RPMI7951 (cell line): ENCODE measurements around the gene EXOC3L4. TPM values are rescaled to one million over a fixed set of nuclear protein-coding genes. Genes with fewer than 3 reads are reported as not detected.
"Not testable (repeated sequence)": the region's sequence is repeated elsewhere in the genome, so short reads cannot be mapped to it uniquely, and the experiment has no call there.

Experiments used
- DNase-seq: peaks from one replicate; pipeline ENCODE4 v3.0.0-alpha.2; 2012; ENCODE audit warnings: low read depth
- total RNA-seq: library from RNA; depleted of rRNA; stranded (reverse); fragments of >200 nt; shearing (Covaris generic); gene quantifications from 2 replicates; pipeline ENCODE4 v1.2.3, GENCODE V29; 2014; rRNA removed

Gene EXOC3L4
- total RNA-seq = not detected in 2 replicates

DNA sequence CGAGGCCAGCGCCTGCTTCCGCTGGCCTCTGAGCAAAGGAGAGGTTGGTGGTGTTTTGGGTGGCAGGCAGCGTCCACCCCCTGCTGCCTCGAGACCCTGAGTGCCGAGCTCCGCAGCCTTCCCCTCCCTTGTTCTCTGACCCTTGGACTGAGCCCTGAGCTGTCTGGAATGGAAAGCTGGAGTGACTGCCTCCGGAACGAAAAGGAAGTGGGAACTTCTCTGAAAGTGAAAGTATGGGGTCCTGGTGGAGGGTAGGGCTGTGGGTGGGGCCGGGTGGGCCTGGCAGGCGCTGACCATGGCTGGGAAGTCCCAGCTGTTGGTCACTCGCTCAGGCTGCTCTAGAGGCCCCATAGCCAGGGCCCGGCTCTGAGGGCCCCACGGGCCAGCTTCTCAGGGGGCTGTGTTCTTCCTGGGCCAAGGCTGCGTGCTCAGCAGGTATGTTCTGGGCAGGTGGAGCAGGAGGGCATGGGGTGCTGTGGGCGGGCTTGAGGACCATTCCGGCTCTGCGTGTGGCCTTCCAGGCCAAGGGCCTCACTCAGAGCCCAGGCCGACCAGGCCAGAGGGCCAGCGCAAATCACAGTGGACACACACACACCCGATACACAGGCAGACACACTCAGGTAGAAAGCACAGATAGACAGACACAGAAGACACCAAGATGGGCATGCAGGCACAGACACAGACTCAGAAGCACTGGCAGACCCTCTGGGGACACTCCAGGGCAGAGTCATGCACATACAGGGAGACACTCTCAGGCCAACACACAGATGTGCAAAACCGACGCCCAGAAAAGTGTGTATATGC, at the start of gene EXOC3L4:
Gene EXOC3L4, plus strand, starts transcription at position 320 of the 804 bp plus-strand sequence. CDS start 5,495 bp downstream, outside the sequence.
- no peak for DNase-seq

DNA sequence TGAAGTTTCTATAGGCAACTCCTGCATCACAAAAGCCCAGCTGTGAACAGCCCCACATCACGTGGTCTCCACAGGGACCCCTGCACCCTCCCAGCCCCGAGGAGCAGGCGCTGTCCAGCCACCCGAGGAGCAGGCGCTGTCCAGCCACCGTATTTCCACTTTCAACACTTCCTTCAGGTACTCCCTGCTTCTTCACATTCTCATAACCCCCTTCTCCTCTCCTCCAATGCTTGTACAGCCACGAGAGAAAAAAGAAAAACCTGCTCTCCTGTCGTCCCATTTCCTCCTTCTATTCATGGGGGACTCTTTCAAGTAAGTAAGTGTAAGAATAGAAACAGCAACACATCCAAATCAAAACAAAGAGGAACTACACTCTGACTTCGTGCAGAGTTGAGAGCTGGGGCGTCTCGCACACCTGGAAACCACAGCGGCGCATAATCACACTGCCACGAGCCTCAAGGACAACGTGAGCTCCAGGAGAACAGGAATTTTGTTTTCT, 49.1 kb upstream of the EXOC3L4 start:
- DNase-seq = no peak

DNA sequence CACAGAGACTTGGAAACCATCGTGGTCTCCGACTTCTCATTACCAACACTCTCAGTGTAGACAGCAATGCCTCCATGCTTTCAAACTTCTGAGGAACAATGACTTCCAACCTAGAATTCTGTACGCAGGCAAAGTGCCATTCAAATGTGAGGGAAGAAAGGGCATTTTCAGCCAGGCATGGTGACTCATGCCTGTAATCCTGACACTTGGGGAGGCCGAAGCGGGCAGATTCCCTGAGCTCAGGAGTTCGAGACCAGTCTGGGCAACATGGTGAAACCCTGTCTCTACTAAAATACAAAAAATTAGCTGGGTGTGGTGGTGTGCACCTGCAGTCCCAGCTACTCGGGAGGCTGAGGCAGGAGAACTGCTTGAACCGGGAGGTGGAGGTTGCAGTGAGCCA, 47.1 kb upstream of the EXOC3L4 start:
- DNase-seq = not testable (repeated sequence)

DNA sequence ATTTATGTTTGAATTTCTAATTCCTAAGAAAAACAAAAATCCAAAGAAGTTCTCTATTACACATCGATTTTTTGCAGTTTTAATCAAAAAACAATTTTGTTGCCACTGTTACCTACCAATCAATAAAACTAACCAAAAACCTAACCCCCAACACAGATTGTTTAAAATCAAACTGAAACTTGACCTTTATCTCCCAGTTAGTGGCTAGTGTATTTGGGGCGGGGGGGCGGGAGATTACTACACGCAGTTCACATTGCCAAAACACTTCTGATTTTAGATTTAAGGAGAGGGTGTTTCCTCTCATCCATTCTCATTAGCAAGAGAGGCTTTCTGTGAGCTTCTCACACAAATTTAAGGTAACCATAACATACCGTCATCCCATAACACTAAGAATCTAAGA, 43.6 kb upstream of the EXOC3L4 start:
- no peak for DNase-seq

DNA sequence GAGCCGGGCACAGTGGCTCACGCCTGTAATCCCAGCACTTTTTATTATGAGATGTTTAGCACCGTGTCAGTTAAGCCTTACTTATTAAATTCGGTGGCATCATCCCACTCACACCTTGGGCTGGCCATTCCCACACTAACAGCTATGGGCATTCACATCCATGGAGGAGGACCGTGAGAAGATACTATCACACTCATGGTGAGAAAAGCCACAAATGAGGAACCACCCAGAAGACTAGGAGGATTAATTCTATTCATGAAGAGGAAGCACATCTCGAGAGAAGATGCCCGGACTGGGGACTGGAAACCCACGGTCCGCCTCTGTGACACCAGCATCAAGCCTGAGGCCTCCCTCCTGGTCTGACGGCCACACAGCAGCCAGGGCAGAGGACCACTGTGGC, 42.1 kb upstream of the EXOC3L4 start:
- no peak for DNase-seq

DNA sequence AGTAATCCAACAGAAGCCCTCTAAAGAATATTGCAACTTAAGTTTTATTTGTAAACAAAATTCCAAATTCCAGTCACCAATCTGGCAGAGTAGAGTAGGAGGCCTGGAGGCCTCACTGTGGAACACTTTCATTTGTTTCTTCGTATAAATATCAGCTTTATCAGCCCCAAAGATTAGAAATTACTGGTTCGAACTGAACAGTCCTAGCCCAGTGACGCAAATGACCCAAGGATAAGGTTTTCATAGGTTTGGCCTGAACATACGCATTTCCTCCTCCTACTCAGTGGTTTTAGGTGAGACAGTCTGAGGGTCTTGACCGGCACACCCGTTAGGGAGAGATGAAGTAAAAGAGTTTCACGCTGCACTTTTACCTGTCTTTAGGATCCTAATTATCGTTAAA, 38.8 kb upstream of the EXOC3L4 start:
- no peak for DNase-seq

DNA sequence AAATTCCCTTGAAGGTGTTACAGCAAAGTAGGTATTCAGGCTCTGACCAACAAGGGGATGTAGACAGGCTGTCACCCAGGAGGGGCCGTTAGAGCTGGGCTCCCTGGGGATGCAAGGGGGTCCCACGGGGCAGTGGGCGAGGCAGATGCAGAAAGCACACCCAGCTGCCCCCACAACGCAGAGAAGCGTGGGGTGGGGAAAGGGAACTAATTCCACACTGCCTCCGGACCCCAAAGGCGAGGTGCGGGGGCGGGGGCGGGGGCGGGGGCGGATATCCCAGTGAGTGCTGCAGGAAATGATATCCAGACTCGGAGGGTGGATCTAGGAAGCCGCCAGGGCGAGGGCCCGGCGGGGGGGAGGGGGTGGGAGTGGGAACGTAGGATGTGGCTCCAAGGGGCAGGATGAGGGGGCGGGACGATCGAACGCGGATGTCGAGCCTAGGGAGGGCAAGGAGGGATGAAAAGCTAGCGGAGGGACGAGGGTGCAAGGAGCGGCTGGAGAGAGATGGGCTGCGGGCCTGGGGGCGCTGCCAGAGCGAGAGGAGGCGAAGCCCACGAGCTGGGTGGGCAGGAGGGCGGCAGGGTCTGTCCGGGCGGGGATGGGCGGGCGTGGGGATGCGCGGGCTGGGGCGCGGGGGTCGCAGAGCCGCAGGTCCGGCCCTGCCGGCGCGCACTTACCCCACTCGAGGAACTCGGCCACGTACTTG, 38.0 kb upstream of the EXOC3L4 start:
- DNase-seq = peak; percentile 74

DNA sequence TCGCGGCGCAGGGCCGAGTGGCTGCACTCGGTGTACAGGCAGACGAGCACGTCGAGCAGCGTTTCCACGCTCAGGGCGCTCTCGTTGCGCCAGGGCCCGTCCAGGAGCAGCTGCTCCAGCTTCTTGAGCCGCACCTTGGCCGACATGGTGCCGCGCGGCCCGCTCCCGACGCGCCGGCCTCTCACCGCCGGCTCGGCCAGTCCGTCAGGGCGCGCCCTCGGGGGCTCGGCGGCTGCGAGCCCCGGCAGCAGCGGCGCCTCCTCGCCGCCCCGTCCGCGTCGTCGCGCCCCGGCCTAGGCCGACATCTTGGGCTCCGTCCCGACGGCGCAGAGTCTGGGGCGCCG, 37.5 kb upstream of the EXOC3L4 start:
- DNase-seq = peak; percentile 20

DNA sequence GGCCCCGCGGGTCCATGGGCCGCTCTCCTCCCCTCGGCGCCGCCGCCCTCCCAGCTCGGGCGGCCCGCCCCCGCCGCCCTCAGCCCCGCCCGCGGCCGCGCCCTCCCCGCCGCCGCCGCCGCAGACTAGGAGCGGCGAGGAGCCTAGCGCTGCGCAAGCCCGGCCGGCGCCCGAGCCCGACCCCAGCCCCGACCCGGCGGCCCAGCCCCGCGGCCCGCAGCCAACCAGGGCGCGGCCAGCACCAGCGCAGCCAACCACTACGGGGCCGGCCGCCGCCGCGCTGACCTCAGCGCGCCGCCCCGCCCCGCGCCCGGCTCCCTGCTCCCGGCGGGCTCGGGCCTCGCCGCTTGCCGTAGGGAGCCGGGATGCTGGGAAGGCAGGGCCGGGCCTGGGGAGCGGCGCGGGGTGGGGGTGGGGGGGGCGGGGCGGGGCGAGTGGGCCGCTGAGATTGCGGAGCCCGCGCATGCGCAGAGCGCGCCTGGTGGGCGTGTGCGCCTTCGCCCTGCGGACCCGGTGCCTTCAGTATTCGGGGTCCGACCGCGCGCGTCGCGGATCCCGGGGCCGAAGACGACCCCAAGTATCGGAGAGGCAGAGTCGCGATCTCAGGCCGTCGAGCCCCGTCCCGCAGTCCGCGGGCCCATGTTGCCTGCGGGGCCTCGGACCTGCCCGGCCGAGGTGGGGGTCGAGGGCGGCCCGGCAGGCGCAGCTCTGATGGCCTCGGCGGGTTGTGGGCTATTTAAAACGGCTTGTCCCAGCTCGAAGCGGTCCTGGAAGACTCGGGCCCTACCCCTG, 37.0 kb upstream of the EXOC3L4 start, which contains the start of gene CDC42BPB:
Gene CDC42BPB, minus strand, starts transcription at position 178 of the 792 bp plus-strand sequence. CDS start 376 bp downstream, outside the sequence.
- DNase-seq = peak; percentile 89

DNA sequence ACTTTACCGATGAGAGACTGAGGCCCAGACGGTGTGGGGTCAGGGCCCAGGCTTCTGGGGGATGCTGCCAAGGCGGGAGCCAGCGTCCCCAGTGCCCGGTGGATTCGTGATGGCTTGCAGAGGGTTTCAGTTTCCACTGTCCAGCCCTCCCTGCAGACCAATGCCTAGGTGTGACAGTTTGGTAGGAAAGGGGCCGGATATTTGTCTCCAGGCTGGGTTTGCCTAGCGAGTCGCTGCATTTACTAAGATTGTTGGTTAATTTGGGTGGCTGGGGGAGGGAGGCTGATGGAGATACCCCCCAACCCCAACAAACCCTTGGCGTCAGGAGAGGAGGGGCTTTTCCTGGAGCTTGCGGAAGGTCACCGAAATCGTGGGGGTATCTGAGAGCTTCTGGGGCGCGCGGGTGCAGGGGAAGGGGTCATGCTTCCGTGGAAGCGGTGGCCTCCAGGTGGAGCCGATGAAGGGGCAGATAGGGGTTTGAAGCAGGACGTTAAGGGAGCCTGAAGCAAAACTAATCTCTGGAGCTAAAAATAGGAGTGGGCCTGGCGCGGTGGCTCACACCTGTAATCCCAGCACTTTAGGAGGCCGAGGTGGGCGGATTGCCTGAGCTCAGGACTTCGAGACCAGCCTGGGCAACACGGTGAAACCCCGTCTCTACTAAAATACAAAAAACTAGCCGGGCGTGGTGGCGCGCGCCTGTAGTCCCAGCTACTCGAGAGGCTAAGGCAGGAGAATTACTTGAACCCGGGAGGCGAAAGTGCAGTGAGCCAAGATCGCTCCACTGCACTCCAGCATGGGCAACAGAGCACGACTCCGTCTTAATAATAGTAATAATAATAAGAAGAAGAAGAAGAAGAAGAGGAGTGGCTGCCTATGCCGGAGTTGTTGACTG, 36.1 kb upstream of the EXOC3L4 start:
- DNase-seq = peak; percentile 6

DNA sequence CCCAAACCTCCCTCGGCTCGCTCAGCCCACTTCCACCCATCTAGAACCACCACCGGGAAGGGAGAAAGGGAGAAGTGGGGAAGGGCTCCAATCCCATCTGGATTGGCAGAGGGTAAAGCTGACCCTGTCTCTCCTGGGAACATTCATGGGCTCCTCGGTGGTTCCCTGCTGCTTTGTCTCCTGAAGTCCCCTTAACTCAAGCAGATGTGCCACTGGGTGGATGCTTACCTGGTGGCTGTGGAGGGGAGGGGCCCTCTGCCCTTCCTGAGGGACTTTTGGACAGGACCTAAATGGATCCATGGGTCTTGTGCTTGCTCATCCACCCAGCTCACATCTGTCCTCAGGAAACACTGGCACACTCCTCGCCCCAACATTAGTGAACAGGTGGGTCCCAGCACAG, 35.0 kb upstream of the EXOC3L4 start:
- no peak for DNase-seq

DNA sequence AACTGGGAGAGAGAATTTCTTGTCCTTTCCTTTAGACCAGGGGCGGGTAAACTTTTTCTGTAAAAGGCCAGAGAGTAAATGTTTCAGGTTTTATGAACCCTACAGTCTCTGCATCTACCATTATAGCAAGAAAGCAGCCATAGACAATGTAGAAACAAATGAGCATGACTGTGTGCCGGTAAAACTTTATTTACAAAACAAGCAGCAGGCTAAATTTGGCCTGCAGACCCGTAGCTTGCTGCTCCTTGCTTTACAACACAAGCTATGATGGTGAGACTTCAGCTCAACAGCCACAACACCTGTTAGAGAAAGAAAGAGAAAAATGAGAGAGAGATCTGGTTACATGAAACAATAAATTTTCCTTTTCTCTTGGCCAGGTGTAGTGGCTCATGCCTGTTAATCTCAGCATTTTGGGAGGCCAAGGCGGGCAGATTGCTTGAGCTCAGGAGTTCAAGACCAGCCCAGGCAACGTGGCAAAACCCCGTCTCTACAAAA, 33.0 kb upstream of the EXOC3L4 start:
- no peak for DNase-seq

DNA sequence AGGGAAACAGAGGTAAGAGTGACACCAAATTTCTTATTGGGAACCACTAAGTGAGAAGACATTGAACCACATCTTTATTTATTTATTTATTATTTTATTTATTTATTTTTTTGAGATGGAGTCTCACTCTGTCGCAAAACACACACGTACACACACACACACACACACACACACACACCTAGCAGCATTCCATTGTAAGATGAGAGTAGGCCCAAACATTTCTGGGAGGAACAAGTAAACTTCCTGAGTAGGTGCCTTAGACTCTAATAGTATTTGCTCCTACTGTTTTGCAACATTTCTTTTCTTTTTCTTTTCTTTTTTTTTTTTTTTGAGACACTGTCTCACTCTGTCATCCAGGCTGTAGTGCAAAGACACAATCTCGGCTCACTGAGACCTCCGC, 30.1 kb upstream of the EXOC3L4 start:
- no peak for DNase-seq

DNA sequence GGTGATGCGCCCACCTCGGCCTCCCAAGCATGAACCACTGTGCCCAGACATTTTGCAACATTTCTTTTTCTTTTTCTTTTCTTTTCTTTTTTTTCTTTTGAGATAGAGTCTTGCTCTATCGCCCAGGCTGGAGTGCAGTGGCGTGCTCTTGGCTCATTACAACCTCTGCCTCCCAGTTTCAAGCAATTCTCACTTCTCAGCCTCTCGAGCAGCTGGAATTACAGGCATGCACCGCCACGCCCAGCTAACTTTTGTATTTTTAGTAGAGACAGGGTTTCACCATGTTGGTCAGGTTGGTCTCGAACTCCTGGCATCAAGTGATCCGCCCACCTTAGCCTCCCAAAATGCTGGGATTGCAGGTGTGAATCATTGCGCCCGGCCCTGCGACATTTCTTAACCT, 29.5 kb upstream of the EXOC3L4 start:
- no peak for DNase-seq

DNA sequence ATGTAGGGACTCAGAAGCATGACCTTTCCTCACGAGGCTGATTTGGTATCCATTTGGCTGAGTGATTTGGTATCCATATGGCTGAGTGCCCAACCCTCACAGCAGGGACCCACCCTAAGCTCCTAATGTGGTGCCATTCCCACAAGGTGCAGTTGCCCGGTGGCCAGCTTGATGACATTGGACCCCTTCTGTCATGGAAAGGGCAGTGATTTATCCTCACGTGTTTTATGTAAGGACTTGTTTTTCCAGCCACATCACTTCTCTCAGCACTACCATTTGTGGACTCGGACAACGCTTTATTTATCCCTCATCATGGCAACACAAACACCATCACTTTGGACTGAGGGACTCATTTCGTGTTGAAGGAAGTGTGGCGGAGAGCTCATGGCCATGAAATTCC, 28.7 kb upstream of the EXOC3L4 start:
- no peak for DNase-seq

DNA sequence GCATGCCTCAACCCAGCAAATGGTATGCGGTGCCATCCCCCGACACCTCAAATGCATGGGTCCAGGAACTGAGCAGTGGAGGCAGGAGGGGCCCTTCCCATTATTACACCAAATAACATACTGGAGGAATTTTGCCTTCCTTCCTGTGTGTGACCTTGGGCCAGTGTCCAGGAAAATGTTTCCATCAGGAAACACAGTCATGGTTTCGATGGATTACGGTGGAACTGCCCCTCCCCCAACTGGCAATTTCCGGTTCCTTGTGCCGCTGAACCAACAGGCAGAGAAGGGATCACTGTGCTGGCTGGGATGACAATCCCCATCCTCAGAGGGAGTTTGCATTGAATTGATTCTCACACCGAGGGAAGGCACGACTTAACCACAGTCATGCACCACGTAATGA, 28.1 kb upstream of the EXOC3L4 start:
- DNase-seq = peak; percentile 23

DNA sequence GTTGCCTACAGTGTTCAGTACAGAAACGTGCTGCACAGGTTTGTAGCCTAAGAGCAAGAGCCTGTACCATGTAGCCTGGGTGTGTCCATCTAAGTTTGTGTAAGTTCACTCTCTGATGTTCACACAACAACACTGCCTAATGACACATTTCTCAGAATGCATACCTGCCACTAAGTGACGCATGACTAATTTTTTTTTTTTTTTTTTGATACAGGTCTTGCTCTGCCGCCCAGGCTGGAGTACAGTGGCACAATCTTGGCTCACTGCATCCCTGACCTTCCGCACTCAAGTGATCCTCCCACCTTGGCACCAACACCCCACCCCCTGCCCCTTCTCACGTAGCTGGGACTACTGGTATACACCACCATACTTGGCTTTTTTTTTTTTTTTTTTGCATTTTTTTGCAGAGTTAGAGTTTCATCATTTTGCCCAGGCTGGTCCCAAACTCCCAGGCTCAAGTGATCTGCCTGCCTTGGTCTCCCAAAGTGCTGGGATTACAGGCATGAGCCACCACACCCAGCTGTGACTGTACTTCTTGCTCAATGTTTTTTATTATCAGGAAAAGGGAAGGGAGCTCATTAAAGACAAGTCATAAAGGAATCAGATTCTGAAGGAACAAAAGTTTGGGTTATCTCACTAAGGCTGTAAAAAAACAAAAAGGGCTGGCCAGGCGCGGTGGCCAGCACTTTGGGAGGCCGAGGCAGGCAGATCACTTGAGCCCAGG, 27.1 kb upstream of the EXOC3L4 start:
- DNase-seq = no peak

DNA sequence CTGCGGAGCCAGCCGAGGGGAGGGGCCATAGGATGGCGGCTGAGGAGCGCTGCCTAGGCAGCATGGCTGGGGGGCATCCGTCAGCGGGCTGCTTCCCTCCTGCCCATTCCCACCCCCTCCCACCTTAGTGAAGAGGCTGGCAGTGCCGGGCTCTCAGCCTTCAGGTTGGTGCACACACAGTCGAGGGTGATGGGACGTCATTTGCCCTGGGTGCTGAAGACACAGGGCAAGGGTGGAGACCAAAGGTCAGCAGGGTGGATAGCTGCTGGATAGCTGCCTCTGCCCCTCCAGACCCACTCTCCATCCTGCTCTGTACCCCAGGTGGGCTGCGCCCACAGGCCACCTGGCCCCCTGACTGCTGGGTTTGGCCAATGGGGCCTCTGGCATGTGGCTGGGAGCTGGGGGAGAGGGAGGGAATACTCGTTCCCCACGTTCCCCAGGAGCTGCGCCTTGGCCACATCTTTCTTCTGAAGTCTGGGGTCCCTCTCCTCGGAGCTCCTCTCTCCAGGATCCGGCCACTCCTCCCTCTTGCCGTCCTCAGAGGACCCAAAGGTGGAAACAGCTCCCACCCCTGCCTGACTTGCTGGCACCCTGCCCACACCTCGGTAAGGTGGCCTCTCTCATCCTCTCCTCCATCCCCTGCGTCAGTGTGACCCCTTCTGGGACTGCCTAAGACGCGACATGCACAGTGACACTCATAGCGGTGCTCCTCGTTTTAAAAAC, 26.0 kb upstream of the EXOC3L4 start:
- DNase-seq = no peak

DNA sequence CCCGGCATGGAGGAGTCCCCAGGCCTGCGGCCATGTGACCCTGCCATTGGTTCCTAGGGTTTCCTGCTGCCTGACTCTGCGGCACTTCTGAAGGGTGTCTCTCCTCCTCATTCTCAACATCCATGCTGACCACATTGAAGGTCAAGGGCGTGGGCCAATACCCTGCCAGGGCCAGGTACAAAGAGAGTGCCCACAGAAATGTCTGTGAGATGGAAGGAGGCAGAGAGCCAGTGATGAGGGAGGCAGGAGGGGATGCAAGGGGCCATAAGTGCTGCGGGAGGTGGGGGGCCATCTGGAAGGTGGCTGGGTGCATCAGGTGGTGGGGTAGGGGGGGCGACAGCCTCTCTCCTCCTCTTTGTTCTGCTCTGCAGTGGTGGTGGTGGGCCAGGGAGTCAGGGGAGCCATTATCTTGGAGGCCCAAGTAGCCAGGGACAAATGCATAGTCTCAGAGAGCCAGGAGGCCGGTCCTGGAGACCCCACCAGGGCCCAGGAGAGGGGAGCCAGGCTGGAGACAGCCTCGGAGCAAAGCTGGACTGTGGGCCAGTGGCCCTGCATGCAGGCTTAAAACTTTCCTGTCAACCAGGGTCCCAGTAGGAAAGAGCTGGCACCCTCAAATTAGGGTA, 24.2 kb upstream of the EXOC3L4 start:
- no peak for DNase-seq
